Upper lobe of left lung (tissue), 6 donors: ENCODE measurements around the gene CA10. TPM values are rescaled to one million over a fixed set of nuclear protein-coding genes. Genes with fewer than 3 reads are reported as not detected.

ENCODE experiments used
- ATAC-seq, 2 donors: fragments of 200-7000 bp; cut with Tn5 transposase; one replicate each; pipeline ENCODE4 v1.9.1; 2022; ENCODE audit warnings: mild to moderate bottlenecking in 2 of 2, moderate library complexity in 2 of 2; ENCODE audit not compliant: low FRiP score in 2 of 2
- DNase-seq, 2 donors: peaks; one replicate each; pipeline ENCODE4 v3.0.0-alpha.2; 2019 to 2020
- H3K27ac ChIP-seq, 4 donors: fragments of 200-600 bp; sonication (generic); one replicate each; pipeline ENCODE4 v1.5.1; 2016 to 2019
- H3K27me3 ChIP-seq, 4 donors: fragments of 200-600 bp; sonication (generic); one replicate each; pipeline ENCODE4 v1.5.1; 2017 to 2019
- H3K36me3 ChIP-seq, 4 donors: fragments of 200-600 bp; sonication (generic); one replicate each; pipeline ENCODE4 v1.5.1; 2016 to 2019
- H3K4me1 ChIP-seq, 4 donors: fragments of 200-600 bp; sonication (generic); one replicate each; pipeline ENCODE4 v1.5.1; 2018 to 2019
- H3K4me3 ChIP-seq, 4 donors: fragments of 200-600 bp; sonication (generic); one replicate each; pipeline ENCODE4 v1.5.1; 2017 to 2019; ENCODE audit warnings: mild to moderate bottlenecking in 2 of 4, moderate library complexity in 1 of 4
- H3K9me3 ChIP-seq, 4 donors: fragments of 200-600 bp; sonication (generic); one replicate each; pipeline ENCODE4 v1.5.1; 2018 to 2019
- EP300 ChIP-seq, 4 donors: sonication (generic); formaldehyde crosslinking; IDR thresholded peaks; one replicate each; pipeline ENCODE4 v1.5.1; 2017; ENCODE audit warnings: antibody characterized with exemption in 4 of 4, control low read depth in 2 of 4
- POLR2A ChIP-seq, 4 donors: fragments of 450-650 bp; IDR thresholded peaks; one replicate each; pipeline ENCODE4 v1.5.1; 2016 to 2017; ENCODE audit warnings: antibody characterized with exemption in 4 of 4, mild to moderate bottlenecking in 2 of 4
- POLR2AphosphoS5 ChIP-seq, 2 donors: sonication (generic); formaldehyde crosslinking; IDR thresholded peaks; one replicate each; pipeline ENCODE4 v1.5.1; 2017; ENCODE audit warnings: antibody characterized with exemption in 2 of 2
- WGBS, 2 donors: methylation state at CpG; one replicate each; pipeline ENCODE4 v1.1.5; 2017 to 2018; 5-methylcytosine and 5-hydroxymethylcytosine counted together
- total RNA-seq, 6 donors: library from RNA; depleted of rRNA in 4 of 6; stranded (reverse); fragments of >200 nt in 4 of 6; gene quantifications; one replicate each; pipeline versions ENCODE4 v1.1.0 to v1.2.1, GENCODE V29; 2016 to 2021
- TF ChIP-seq, protein P1 (sequence below), 6 experiments: fragments of 450-650 bp in 4 of 6; fragments of 200-600 bp in 2 of 6; sonication (generic) in 2 of 6; IDR thresholded peaks; one replicate each; pipeline ENCODE4 v1.5.1; 2016 to 2019; ENCODE audit warnings: antibody characterized with exemption in 6 of 6
- donor health status: DM: no; HTN: no; CAD: no; lungs with moderate emphysema.
- donor health status: DM: no; HTN: yes; CAD: no; lungs with severe emphysema.

The CA10 gene
- total RNA-seq, 6 donors from 2014 or later, result 0.10 TPM; not detected in 5

DNA sequence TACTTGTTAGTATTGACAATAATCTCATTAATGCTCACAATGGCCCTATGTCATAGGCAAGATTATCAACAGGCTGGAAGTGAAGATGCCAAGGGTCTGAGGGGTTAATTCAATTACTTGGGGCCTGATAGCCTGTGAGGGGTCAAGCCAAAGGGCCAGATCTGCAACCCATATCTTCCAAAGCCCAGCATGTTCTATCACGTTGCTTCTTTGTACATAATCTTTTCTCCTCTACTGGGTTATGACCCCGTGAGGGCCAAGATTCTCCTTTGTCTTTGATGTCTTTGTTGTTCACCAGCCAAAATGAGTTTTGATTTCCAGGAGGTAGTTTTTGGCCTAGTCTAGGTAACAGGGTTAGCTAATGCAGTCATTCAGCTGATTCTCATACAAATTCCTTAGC lies 551.0 kb downstream of the CA10 start:
- Histone ChIP-seq H3K4me3 (no peak overlapping the region), H3K4me1 (no peaks in the 10 kb centered on the region), H3K9me3 (no peaks in the 10 kb centered on the region), H3K27ac (no peak overlapping the region), H3K27me3 (no peaks in the 10 kb centered on the region), H3K36me3 (no peaks in the 10 kb centered on the region)
- no peak for TF ChIP-seq EP300 (IDR thresholded peaks at IDR 0.05)
- TF ChIP-seq POLR2AphosphoS5 (IDR thresholded peaks at IDR 0.05), result no peak
- TF ChIP-seq, protein P1, sequence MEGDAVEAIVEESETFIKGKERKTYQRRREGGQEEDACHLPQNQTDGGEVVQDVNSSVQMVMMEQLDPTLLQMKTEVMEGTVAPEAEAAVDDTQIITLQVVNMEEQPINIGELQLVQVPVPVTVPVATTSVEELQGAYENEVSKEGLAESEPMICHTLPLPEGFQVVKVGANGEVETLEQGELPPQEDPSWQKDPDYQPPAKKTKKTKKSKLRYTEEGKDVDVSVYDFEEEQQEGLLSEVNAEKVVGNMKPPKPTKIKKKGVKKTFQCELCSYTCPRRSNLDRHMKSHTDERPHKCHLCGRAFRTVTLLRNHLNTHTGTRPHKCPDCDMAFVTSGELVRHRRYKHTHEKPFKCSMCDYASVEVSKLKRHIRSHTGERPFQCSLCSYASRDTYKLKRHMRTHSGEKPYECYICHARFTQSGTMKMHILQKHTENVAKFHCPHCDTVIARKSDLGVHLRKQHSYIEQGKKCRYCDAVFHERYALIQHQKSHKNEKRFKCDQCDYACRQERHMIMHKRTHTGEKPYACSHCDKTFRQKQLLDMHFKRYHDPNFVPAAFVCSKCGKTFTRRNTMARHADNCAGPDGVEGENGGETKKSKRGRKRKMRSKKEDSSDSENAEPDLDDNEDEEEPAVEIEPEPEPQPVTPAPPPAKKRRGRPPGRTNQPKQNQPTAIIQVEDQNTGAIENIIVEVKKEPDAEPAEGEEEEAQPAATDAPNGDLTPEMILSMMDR (IDR thresholded peaks at IDR 0.05), result no peak
- no peak for TF ChIP-seq POLR2A (IDR thresholded peaks at IDR 0.05)
- WGBS, 2 donors, result 37 to 57% methylated on average over 2 of the region's 2 CpGs
- DNase-seq (no peak), ATAC-seq (no peak)

DNA sequence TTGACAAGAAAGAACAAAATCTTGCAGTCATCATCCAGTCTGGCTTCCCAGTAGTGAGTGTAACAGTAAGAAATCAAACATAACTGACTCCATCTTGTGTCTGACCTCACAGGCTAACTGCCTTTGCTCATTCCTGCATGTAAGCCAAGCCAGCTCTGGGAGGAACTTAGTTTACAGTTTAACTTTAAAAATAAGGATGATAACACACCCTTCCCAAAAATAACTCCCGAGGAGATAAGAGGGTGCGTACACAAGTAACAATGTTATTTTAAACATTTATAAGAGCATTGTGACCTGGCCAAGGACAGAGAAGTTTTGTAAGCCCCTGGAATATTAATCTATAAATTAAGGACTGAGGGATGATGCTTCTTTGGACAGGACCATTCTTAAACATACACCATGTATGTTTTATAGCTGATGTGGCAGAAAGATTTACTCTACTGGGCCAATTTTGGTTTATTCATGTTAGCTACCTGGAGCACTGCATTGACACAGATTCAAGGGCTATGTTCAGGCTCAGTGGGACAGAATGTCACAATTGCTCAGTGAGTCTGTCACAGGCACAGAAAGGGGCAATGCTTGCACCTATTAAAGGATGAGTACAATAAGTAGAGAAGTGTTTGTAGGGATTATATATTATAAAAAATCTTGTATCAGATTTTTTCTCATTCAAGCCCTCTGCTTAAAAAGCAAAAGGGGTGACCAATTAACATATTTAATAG lies 554.1 kb downstream of the CA10 start:
- Histone ChIP-seq H3K4me3 (no peak overlapping the region), H3K9me3 (no peaks in the 10 kb centered on the region), H3K4me1 (no peaks in the 10 kb centered on the region), H3K27ac (no peak overlapping the region), H3K27me3 (no peaks in the 10 kb centered on the region), H3K36me3 (no peaks in the 10 kb centered on the region)
- TF ChIP-seq EP300 (IDR thresholded peaks at IDR 0.05) (no peak), POLR2A (IDR thresholded peaks at IDR 0.05) (no peak), POLR2AphosphoS5 (IDR thresholded peaks at IDR 0.05) (no peak)
- TF ChIP-seq, protein P1 (IDR thresholded peaks at IDR 0.05), result no peak
- no peak for DNase-seq
- 32% methylated on average over 2 of the region's 2 CpGs for WGBS, 2 donors
- ATAC-seq, result no peak

DNA sequence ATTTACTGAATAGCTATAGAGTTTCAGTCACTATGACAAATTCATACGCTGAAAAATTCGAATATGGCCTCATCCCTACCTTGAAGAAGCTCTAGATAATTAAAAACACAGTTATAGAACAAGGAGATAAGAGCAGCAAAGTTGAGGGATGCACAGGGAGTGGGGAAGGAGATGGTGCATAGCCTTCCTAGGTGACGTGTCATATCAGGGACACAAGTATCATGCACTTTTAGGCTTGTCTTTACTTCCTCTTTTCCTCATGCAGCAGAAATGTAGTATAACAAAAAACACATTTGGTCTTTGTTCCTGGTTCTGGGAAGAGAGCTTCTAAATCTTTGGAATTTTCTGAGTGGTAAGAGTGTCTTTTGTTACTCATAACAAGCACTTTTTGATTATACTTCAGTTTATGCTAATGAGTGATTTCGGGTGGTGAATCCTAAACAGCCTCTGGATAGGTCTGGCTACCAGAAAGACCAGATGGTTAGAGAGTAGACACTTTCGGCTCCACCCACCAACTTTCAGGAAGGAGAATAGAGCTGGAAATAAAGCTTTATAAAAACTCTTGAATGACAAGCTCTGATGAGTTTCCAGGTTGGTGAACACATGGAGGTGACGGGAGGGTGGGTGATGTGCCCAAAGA lies 556.8 kb downstream of the CA10 start:
- no peak overlapping the region for H3K27ac ChIP-seq
- no peak for DNase-seq
- ATAC-seq, result no peak
- TF ChIP-seq, protein P1 (IDR thresholded peaks at IDR 0.05), result no peak
- TF ChIP-seq EP300 (IDR thresholded peaks at IDR 0.05) (no peak), POLR2AphosphoS5 (IDR thresholded peaks at IDR 0.05) (no peak), POLR2A (IDR thresholded peaks at IDR 0.05) (no peak)
- H3K27me3 ChIP-seq, result no peaks in the 10 kb centered on the region
- H3K36me3 ChIP-seq, result no peaks in the 10 kb centered on the region
- no peaks in the 10 kb centered on the region for H3K9me3 ChIP-seq
- no peaks in the 10 kb centered on the region for H3K4me1 ChIP-seq
- WGBS, 2 donors, result 75% methylated on average over 6 of the region's 6 CpGs
- no peak overlapping the region for H3K4me3 ChIP-seq

DNA sequence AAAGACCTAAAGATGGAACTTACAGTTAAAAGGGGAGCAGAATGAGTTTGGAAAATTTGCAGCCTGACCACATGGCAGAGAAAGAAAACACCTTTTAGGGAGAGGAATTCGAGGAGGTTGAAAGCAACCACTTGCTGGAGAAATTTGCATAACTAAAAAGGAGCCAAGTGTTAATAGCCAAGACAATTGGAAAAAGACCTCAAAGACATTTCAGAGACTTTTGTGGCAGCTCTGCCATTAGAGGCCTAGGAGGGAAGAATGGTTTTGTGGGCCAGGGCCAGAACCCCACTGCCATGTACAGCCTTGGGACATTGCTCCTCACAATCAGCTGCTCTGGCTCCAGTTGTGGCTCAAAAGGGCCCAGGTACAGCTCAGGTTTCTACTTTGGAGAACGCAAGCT lies 559.7 kb downstream of the CA10 start:
- Histone ChIP-seq H3K27ac (no peak overlapping the region), H3K9me3 (no peaks in the 10 kb centered on the region), H3K4me3 (no peak overlapping the region), H3K36me3 (no peaks in the 10 kb centered on the region), H3K27me3 (no peaks in the 10 kb centered on the region), H3K4me1 (no peaks in the 10 kb centered on the region)
- DNase-seq (no peak), ATAC-seq (no peak)
- TF ChIP-seq POLR2AphosphoS5 (IDR thresholded peaks at IDR 0.05) (no peak), EP300 (IDR thresholded peaks at IDR 0.05) (no peak), POLR2A (IDR thresholded peaks at IDR 0.05) (no peak)
- TF ChIP-seq, protein P1 (IDR thresholded peaks at IDR 0.05), result no peak
- WGBS, 2 donors, result 49 to 66% methylated on average over 2 of the region's 2 CpGs
